ENCODE results near the gene CYSRT1. TPM values are rescaled to one million over a fixed set of nuclear protein-coding genes. Genes with fewer than 3 reads are reported as not detected.
"Not testable (repeated sequence)": the region's sequence is repeated elsewhere in the genome, so short reads cannot be mapped to it uniquely, and the experiment has no call there.

CYSRT1 gene
- total and polyA plus RNA-seq, 5 donors = 0.17 to 0.32 TPM; not detected in 3

DNA sequence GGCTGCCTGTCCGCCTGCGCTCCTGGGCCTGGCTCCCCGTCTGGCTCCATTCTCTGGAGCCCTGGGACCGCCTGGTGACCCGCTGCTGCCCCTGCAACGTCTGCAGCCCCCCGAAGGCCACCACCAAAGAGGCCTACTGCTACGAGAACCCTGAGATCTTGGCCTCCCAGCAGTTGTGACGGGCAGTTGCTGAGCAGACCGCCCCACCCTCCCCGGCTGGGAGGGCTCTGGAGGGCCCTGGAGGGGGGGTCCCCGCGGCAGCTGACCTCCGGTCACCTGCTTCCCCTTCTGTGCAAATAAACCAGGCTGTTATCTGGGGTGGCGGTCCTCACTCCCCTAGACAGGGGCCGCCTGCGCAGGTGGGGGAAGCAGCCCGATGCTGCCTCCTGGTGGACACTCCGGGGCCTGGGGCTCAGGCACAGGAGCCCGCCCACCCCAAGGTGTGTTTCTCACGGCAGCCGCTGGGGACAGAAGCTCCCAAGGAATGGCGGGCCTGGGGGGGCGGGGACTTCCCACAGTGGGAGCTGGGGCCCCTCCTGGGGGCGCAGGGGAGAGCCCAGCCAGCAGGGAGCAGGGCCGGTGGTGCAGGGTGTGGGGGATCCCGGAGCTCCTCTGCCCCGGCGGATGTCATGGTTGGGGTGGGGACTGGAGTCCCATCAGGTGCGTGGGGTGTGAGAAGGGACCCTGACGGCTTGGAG is 11.4 kb downstream of the CYSRT1 start:
- no peaks in the 10 kb centered on the region for H3K27me3 ChIP-seq (ENCODE audit: control insufficient read depth, insufficient read depth)
- intact Hi-C loops (cut with DNase I) = no loop called here
- no peak overlapping the region for H3K4me3 ChIP-seq (ENCODE audit: low read length)
- H3K4me1 ChIP-seq (ENCODE audit: control insufficient read depth, insufficient read depth, low read length) = no peaks in the 10 kb centered on the region
- ATAC-seq (peak; percentile 25 to 45), DNase-seq (peak; percentile 87 to 95 (median 95))
- WGBS = 10% methylated on average over 31 of the region's 31 CpGs
- H3K27ac ChIP-seq (ENCODE audit: low read length) = no peak overlapping the region
- no peaks in the 10 kb centered on the region for H3K9me3 ChIP-seq (ENCODE audit: control insufficient read depth, low read length)

- H3K9me3 ChIP-seq (ENCODE audit: control insufficient read depth, low read length) = no peaks in the 10 kb centered on the region
- no peak overlapping the region for H3K27ac ChIP-seq (ENCODE audit: low read length)
- intact Hi-C loops (cut with DNase I) = no loop called here
- WGBS = 47% methylated on average over 11 of the region's 11 CpGs
- H3K4me1 ChIP-seq (ENCODE audit: control insufficient read depth, insufficient read depth, low read length) = no peaks in the 10 kb centered on the region
- DNase-seq (no peak), ATAC-seq (no peak)
- no peak overlapping the region for H3K4me3 ChIP-seq (ENCODE audit: low read length)
- no peaks in the 10 kb centered on the region for H3K27me3 ChIP-seq (ENCODE audit: control insufficient read depth, insufficient read depth)
These were observed 12.0 kb downstream of the CYSRT1 start for GRCh38 chr9:137236936-137237421.

GRCh38 chr9:137237759-137238726 is 13.1 kb downstream of the CYSRT1 start:
- WGBS = 67% methylated on average over 13 of the region's 13 CpGs
- Histone ChIP-seq H3K27ac (ENCODE audit: low read length) (no peak overlapping the region), H3K27me3 (ENCODE audit: control insufficient read depth, insufficient read depth) (no peaks in the 10 kb centered on the region), H3K4me1 (ENCODE audit: control insufficient read depth, insufficient read depth, low read length) (peaks cover 3% of the 10 kb centered on the region), H3K4me3 (ENCODE audit: low read length) (no peak overlapping the region), H3K9me3 (ENCODE audit: control insufficient read depth, low read length) (no peaks in the 10 kb centered on the region)
- DNase-seq (no peak), ATAC-seq (no peak)
- intact Hi-C loops (cut with DNase I) = no loop called here

- H3K27me3 ChIP-seq (ENCODE audit: control insufficient read depth, insufficient read depth); H3K27ac ChIP-seq (ENCODE audit: low read length); H3K4me1 ChIP-seq (ENCODE audit: control insufficient read depth, insufficient read depth, low read length); ATAC-seq; H3K9me3 ChIP-seq (ENCODE audit: control insufficient read depth, low read length); DNase-seq: not testable (repeated sequence)
- WGBS = 56% methylated on average over 27 of the region's 27 CpGs
- intact Hi-C loops (cut with DNase I) = loop anchor here in 1 of 4 donors (10.0 kb wide), 1 partner anchor 1195 kb away; no protein-coding TSS in a partner anchor
- peak overlapping the region; percentile 49 for H3K4me3 ChIP-seq (ENCODE audit: low read length)
These were observed 14.7 kb downstream of the CYSRT1 start for GRCh38 chr9:137239541-137240200.

- peak; percentile 67 to 69 for ATAC-seq
- H3K9me3 ChIP-seq (ENCODE audit: control insufficient read depth, low read length) = no peaks in the 10 kb centered on the region
- peak overlapping the region; percentile 88 for H3K27ac ChIP-seq (ENCODE audit: low read length)
- peak; percentile 88 to 93 (median 93) for DNase-seq
- no peaks in the 10 kb centered on the region for H3K27me3 ChIP-seq (ENCODE audit: control insufficient read depth, insufficient read depth)
- WGBS = under 1% methylated on average over 58 of the region's 58 CpGs
- H3K4me1 ChIP-seq (ENCODE audit: control insufficient read depth, insufficient read depth, low read length) = peaks cover 3% of the 10 kb centered on the region
- intact Hi-C loops (cut with DNase I) = loop anchor here in 1 of 4 donors (10.0 kb wide), 1 partner anchor 1196 kb away; no protein-coding TSS in a partner anchor
- H3K4me3 ChIP-seq (ENCODE audit: low read length) = peak overlapping the region; percentile 49
These were observed 15.4 kb downstream of the CYSRT1 start for GRCh38 chr9:137240318-137240840.

- DNase-seq (peak; percentile 100), ATAC-seq (peak; percentile 86 to 87)
- intact Hi-C loops (cut with DNase I) = loop anchor here in 1 of 4 donors (10.0 kb wide), 1 partner anchor 1196 kb away; no protein-coding TSS in a partner anchor
- under 1% methylated on average over 67 of the region's 67 CpGs for WGBS
- Histone ChIP-seq H3K27ac (ENCODE audit: low read length) (peak within 1 kb of the TSS; percentile 96), H3K4me1 (ENCODE audit: control insufficient read depth, insufficient read depth, low read length) (peaks cover 3% of the 10 kb centered on the region), H3K9me3 (ENCODE audit: control insufficient read depth, low read length) (no peaks in the 10 kb centered on the region), H3K4me3 (ENCODE audit: low read length) (peak within 1 kb of the TSS; percentile 90), H3K27me3 (ENCODE audit: control insufficient read depth, insufficient read depth) (no peaks in the 10 kb centered on the region)
These were observed 16.0 kb downstream of the CYSRT1 start, which contains the start of gene TUBB4B for GRCh38 chr9:137240841-137241489. TSS of gene TUBB4B (plus strand) at chr9:137241287. CDS start at chr9:137241361, 74 bp downstream.

- peak; percentile 3 to 23 for ATAC-seq
- intact Hi-C loops (cut with DNase I) = loop anchor here in 1 of 4 donors (10.0 kb wide), 1 partner anchor 1197 kb away; no protein-coding TSS in a partner anchor
- peaks cover 3% of the 10 kb centered on the region for H3K4me1 ChIP-seq (ENCODE audit: control insufficient read depth, insufficient read depth, low read length)
- peak; percentile 78 to 90 (median 87) for DNase-seq
- peak overlapping the region; percentile 90 for H3K4me3 ChIP-seq (ENCODE audit: low read length)
- H3K27ac ChIP-seq (ENCODE audit: low read length) = peak overlapping the region; percentile 96
- WGBS = under 1% methylated on average over 83 of the region's 83 CpGs
- no peaks in the 10 kb centered on the region for H3K27me3 ChIP-seq (ENCODE audit: control insufficient read depth, insufficient read depth)
- H3K9me3 ChIP-seq (ENCODE audit: control insufficient read depth, low read length) = no peaks in the 10 kb centered on the region
These were observed 16.7 kb downstream of the CYSRT1 start for GRCh38 chr9:137241490-137242268.

DNA sequence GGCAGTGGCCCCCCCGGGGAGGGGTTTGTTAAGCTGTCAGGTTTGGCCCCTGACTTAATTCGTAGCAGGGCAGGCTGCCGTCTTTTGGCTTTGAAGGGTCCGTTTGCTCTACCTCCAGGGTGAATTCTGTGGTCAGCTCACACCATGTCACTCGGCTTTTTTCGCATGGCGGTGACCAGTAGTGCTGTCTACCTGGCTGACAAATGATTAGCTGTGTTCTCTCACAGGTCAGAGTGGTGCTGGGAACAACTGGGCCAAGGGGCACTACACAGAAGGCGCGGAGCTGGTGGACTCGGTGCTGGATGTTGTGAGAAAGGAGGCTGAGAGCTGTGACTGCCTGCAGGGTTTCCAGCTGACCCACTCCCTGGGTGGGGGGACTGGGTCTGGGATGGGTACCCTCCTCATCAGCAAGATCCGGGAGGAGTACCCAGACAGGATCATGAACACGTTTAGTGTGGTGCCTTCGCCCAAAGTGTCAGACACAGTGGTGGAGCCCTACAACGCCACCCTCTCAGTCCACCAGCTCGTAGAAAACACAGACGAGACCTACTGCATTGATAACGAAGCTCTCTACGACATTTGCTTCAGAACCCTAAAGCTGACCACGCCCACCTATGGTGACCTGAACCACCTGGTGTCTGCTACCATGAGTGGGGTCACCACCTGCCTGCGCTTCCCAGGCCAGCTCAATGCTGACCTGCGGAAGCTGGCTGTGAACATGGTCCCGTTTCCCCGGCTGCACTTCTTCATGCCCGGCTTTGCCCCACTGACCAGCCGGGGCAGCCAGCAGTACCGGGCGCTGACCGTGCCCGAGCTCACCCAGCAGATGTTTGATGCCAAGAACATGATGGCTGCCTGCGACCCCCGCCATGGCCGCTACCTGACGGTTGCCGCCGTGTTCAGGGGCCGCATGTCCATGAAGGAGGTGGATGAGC is 17.6 kb downstream of the CYSRT1 start:
- H3K4me3 ChIP-seq (ENCODE audit: low read length) = peak overlapping the region; percentile 90
- H3K4me1 ChIP-seq (ENCODE audit: control insufficient read depth, insufficient read depth, low read length) = peaks cover 3% of the 10 kb centered on the region
- H3K9me3 ChIP-seq (ENCODE audit: control insufficient read depth, low read length) = no peaks in the 10 kb centered on the region
- intact Hi-C loops (cut with DNase I) = loop anchor here in 1 of 4 donors (10.0 kb wide), 1 partner anchor 1198 kb away; no protein-coding TSS in a partner anchor
- no peak for ATAC-seq
- WGBS = 75% methylated on average over 36 of the region's 36 CpGs
- DNase-seq = no peak
- no peaks in the 10 kb centered on the region for H3K27me3 ChIP-seq (ENCODE audit: control insufficient read depth, insufficient read depth)
- peak overlapping the region; percentile 50 for H3K27ac ChIP-seq (ENCODE audit: low read length)

All from right cardiac atrium (tissue), 5 donors.